ENCODE data around the gene PRM1. TPM values are rescaled to one million over a fixed set of nuclear protein-coding genes. Genes with fewer than 3 reads are reported as not detected.

Gene PRM1
- total and polyA plus RNA-seq, 2 of the 8 experiments (the other 6 are each of a cell fraction or from before 2014, with no cell fraction given): 0.54 to 0.82 TPM

- H4K20me1 ChIP-seq (replicated peaks in 1 of 2; ENCODE audit: control insufficient read depth in 1 of 2, insufficient read depth in 2 of 2, low read length in 2 of 2): no peaks in the 10 kb centered on the region
- no peak overlapping the region for H3K4me3 ChIP-seq (ENCODE audit: extremely low read depth in 1 of 4, insufficient read depth in 2 of 4, low read depth in 3 of 4, low read length in 4 of 4)
- CTCF ChIA-PET (ENCODE audit: partially characterized antibody): interaction anchor here (1.0 to 2.6 kb wide), 4 partner anchors 12 to 53 kb away, joined by 3 to 7 read pairs (median 4); no protein-coding TSS in a partner anchor
- peak overlapping the region; percentile 12 for H3K4ac ChIP-seq (replicated peaks; ENCODE audit: insufficient read length, low read depth, low read length)
- H4K91ac ChIP-seq (replicated peaks; ENCODE audit: insufficient read length, low read length): peak overlapping the region; percentile 86
- H3K14ac ChIP-seq (ENCODE audit: insufficient read length): no peak overlapping the region
- FAIRE-seq (no peak), DNase-seq (ENCODE audit: low read depth in 1 of 2, low spot score in 2 of 2) (no peak)
- H2BK120ac ChIP-seq (replicated peaks; ENCODE audit: low read depth, low read length): peak overlapping the region; percentile 29
- H2BK5ac ChIP-seq (ENCODE audit: low read depth, low read length): peak overlapping the region; percentile 35; the same call in 1 of the 2 replicates
- peak overlapping the region; percentile 64; the same call in 1 of the 2 replicates for H2BK12ac ChIP-seq (ENCODE audit: low read depth, low read length)
- no peak overlapping the region for H3K23ac ChIP-seq (ENCODE audit: insufficient read length)
- no peak overlapping the region for H3K4me2 ChIP-seq (ENCODE audit: insufficient read depth in 1 of 2, low read depth in 2 of 2, low read length in 2 of 2)
- H3K79me1 ChIP-seq (ENCODE audit: low read depth, low read length): no peaks in the 10 kb centered on the region
- no peak overlapping the region for H2AFZ ChIP-seq (ENCODE audit: low read length)
- no peak overlapping the region for H4K5ac ChIP-seq (ENCODE audit: insufficient read length, low read depth, low read length)
- H2AK5ac ChIP-seq (ENCODE audit: low read depth, low read length): peak overlapping the region; percentile 97; the same call in 1 of the 2 replicates
- H3K56ac ChIP-seq (replicated peaks; ENCODE audit: insufficient read length, low read depth, low read length): no peak overlapping the region
- no peak overlapping the region for H3K9ac ChIP-seq (replicated peaks in 1 of 4; ENCODE audit: extremely low read depth in 1 of 4, low read depth in 3 of 4, low read length in 3 of 4)
- no peaks in the 10 kb centered on the region for H3K36me3 ChIP-seq (ENCODE audit: control insufficient read depth in 2 of 4, insufficient read depth in 4 of 4, low read length in 3 of 4)
- H3K79me2 ChIP-seq (ENCODE audit: control insufficient read depth in 1 of 2, insufficient read depth in 2 of 2, low read length in 2 of 2): no peaks in the 10 kb centered on the region
- peak overlapping the region; percentile 98 for H2BK20ac ChIP-seq (ENCODE audit: low read length)
- 85% methylated on average over 9 of the region's 9 CpGs; no CpG with 5 or more reads in 1 of the 2 experiments for WGBS, 2 experiments (ENCODE audit: extremely low coverage in 1 of 2, insufficient coverage in 1 of 2, insufficient read length in 1 of 2, insufficient replicate concordance in 2 of 2, low coverage in 1 of 2, low lambda C conversion rate in 2 of 2, missing lambda C conversion rate in 1 of 2)
- H3K23me2 ChIP-seq (ENCODE audit: low read depth, low read length): no peaks in the 10 kb centered on the region; the same call in 1 of the 2 replicates
- H3K27me3 ChIP-seq (replicated peaks in 1 of 4; ENCODE audit: control insufficient read depth in 3 of 4, extremely low read depth in 1 of 4, insufficient read depth in 3 of 4, low read length in 3 of 4): no peaks in the 10 kb centered on the region
- H3K27ac ChIP-seq (ENCODE audit: low read depth, low read length): no peak overlapping the region
- peak overlapping the region; percentile 25; the same call in 1 of the 2 replicates for H3K18ac ChIP-seq (ENCODE audit: extremely low read depth, low read length)
- H4K8ac ChIP-seq (ENCODE audit: extremely low read depth, insufficient read depth, low read length): no peak overlapping the region
- H3K9me3 ChIP-seq (ENCODE audit: insufficient read depth in 2 of 2, low read depth in 1 of 2, low read length in 1 of 2): no peaks in the 10 kb centered on the region
- H3K4me1 ChIP-seq (replicated peaks in 1 of 4; ENCODE audit: control insufficient read depth in 3 of 4, insufficient read depth in 4 of 4, low read length in 3 of 4): peaks cover 13 to 36% (median 19%) of the 10 kb centered on the region in 4 experiments
- H2BK15ac ChIP-seq (ENCODE audit: low read length): peak overlapping the region; percentile 12; the same call in 1 of the 2 replicates
- POLR2A ChIA-PET (ENCODE audit: partially characterized antibody): interaction anchor here (0.6 to 1.0 kb wide), 3 partner anchors 48 to 77 kb away, joined by 3 read pairs; partner anchors contain the start of gene SOCS1
- TF ChIP-seq SIN3A (conservative IDR thresholded peaks at IDR 0.05 in 1 of 2, IDR thresholded peaks at IDR 0.05 in 1 of 2; ENCODE audit: low read depth in 1 of 2, low read length in 2 of 2): no peak
- TF ChIP-seq RBBP5 (IDR thresholded peaks at IDR 0.05; ENCODE audit: borderline replicate concordance, low read depth, low read length): no peak
- no peak for TF ChIP-seq SP1 (IDR thresholded peaks at IDR 0.05; ENCODE audit: low read depth, low read length)
- no peak for TF ChIP-seq TCF12 (IDR thresholded peaks at IDR 0.05; ENCODE audit: low read depth, low read length)
- TF ChIP-seq RFX5 (IDR thresholded peaks at IDR 0.05; ENCODE audit: borderline replicate concordance, low read depth, low read length): no peak
- no peak for TF ChIP-seq MAFK (IDR thresholded peaks at IDR 0.05; ENCODE audit: low read depth, low read length)
- no peak for TF ChIP-seq ATF3 (IDR thresholded peaks at IDR 0.05; ENCODE audit: insufficient read depth, low read depth, low read length)
- no peak for TF ChIP-seq BACH1 (IDR thresholded peaks at IDR 0.05; ENCODE audit: low read length)
- no peak for TF ChIP-seq SIRT6 (IDR thresholded peaks at IDR 0.05; ENCODE audit: low read length)
- no peak for TF ChIP-seq BRCA1 (IDR thresholded peaks at IDR 0.05; ENCODE audit: low read depth, low read length)
- TF ChIP-seq CREB1 (IDR thresholded peaks at IDR 0.05): no peak
Measured at GRCh38 chr16:11309895-11310633, 28.9 kb upstream of the PRM1 start.

Measured in H1 (cell line).